Ovary (tissue), 3 donors: ENCODE measurements around the gene TRAPPC2L.

Experiments
- CTCF ChIP-seq, 3 donors: fragments of 450-650 bp in 2 of 3; fragments of 200-600 bp in 1 of 3; IDR thresholded peaks; one replicate each; pipeline versions ENCODE4 v1.5.1 to v1.8.0; 2016 to 2022; ENCODE audit warnings: antibody characterized with exemption in 3 of 3, mild to moderate bottlenecking in 1 of 3
- EP300 ChIP-seq: sonication (generic); formaldehyde crosslinking; IDR thresholded peaks from one replicate; pipeline ENCODE4 v1.6.1; 2017; ENCODE audit warnings: antibody characterized with exemption
- POLR2A ChIP-seq: fragments of 450-650 bp; IDR thresholded peaks from one replicate; pipeline ENCODE4 v1.6.1; 2017; ENCODE audit warnings: antibody characterized with exemption, mild to moderate bottlenecking, moderate library complexity
- donor health status: DM: no; HTN: no; CAD: no.

GRCh38 chr16:88888461-88889387 is 31.8 kb downstream of the TRAPPC2L start:
- no peak for TF ChIP-seq CTCF (IDR thresholded peaks at IDR 0.05)
- no peak for TF ChIP-seq EP300
- no peak for TF ChIP-seq POLR2A
